OCI-LY7 (cell line): ENCODE measurements around the gene ZNF598.

Experiments
- CTCF ChIP-seq: fragments of 200-600 bp; sonication (generic); conservative IDR thresholded peaks from 2 replicates; pipeline ENCODE4 v1.5.1; 2014; ENCODE audit warnings: mild to moderate bottlenecking, antibody characterized with exemption, low read length, moderate library complexity, mixed read lengths
- EZH2phosphoT487 ChIP-seq: fragments of 200-600 bp; sonication (generic); IDR thresholded peaks from 2 replicates; pipeline ENCODE4 v1.6.1; 2018; ENCODE audit warnings: low read depth, borderline replicate concordance, mild to moderate bottlenecking, mixed run types, antibody characterized with exemption, low read length, moderate library complexity, mixed read lengths

GRCh38 chr16:2006317-2006716 is 3.3 kb downstream of the ZNF598 start:
- TF ChIP-seq CTCF: no peak
- TF ChIP-seq EZH2phosphoT487: no peak
